Measurements from ENCODE around the gene LINC01488. TPM values are rescaled to one million over a fixed set of nuclear protein-coding genes. Genes with fewer than 3 reads are reported as not detected.

The LINC01488 gene
- total and polyA plus RNA-seq, 9 of the 15 experiments (the other 6 are each of a cell fraction or from before 2014, with no cell fraction given), result not detected

- TF ChIP-seq MGA (IDR thresholded peaks at IDR 0.05) (peak; percentile 89), HDAC8 (tag; IDR thresholded peaks at IDR 0.05) (peak; percentile 42; the same call in 1 of the 2 replicates), HNRNPL (IDR thresholded peaks at IDR 0.05; ENCODE audit: low read depth, low read length) (no peak), ESRRA (IDR thresholded peaks at IDR 0.05; ENCODE audit: borderline replicate concordance, low read depth) (peak; percentile 49; the same call in 1 of the 2 replicates), KAT7 (CRISPR knock-in tag; IDR thresholded peaks at IDR 0.05; ENCODE audit: borderline replicate concordance) (peak; percentile 59; the same call in 1 of the 2 replicates), FIP1L1 (IDR thresholded peaks at IDR 0.05; ENCODE audit: low read depth, low read length, poor library complexity, severe bottlenecking) (peak; percentile 77), CEBPB (tag; IDR thresholded peaks at IDR 0.05) (peak; percentile 37), ZNF655 (CRISPR knock-in tag; IDR thresholded peaks at IDR 0.05) (no peak), AFF4 (CRISPR knock-in tag; IDR thresholded peaks at IDR 0.05) (0 out of 2 replicates have a peak, but pooled peaks have one; percentile 59)
Observed at GRCh38 chr11:69443138-69443967, 38.1 kb upstream of the LINC01488 start (continued).

Measured in K562 (cell line).